HG03571 (cell line): ENCODE data around the gene NRP1.

Experiments used
- ATAC-seq: cut with Tn5 transposase; IDR thresholded peaks from one replicate; pipeline ENCODE4 v1.9.1; 2021; ENCODE audit not compliant: unreplicated experiment

The NRP1 gene

GRCh38 chr10:33267708-33268107, 66.8 kb downstream of the NRP1 start:
- no peak for ATAC-seq

- no peak for ATAC-seq
Observed at GRCh38 chr10:33265621-33266020, 68.8 kb downstream of the NRP1 start.

GRCh38 chr10:33263453-33263852, 71.0 kb downstream of the NRP1 start:
- ATAC-seq = no peak

- ATAC-seq = no peak
Observed at GRCh38 chr10:33262871-33263270, 71.6 kb downstream of the NRP1 start.

GRCh38 chr10:33260403-33261149, 73.9 kb downstream of the NRP1 start:
- ATAC-seq = no peak

- ATAC-seq = no peak
Observed at GRCh38 chr10:33258967-33259366, 75.5 kb downstream of the NRP1 start.

- ATAC-seq = no peak
Observed at GRCh38 chr10:33257439-33258080, 76.9 kb downstream of the NRP1 start.

- ATAC-seq = no peak
Observed at GRCh38 chr10:33256458-33256857, 78.0 kb downstream of the NRP1 start.

GRCh38 chr10:33254556-33255160, 79.8 kb downstream of the NRP1 start:
- no peak for ATAC-seq

GRCh38 chr10:33253411-33253810, 81.1 kb downstream of the NRP1 start:
- no peak for ATAC-seq

- no peak for ATAC-seq
Observed at GRCh38 chr10:33252794-33253203, 81.7 kb downstream of the NRP1 start.

- ATAC-seq = no peak
Observed at GRCh38 chr10:33252324-33252723, 82.1 kb downstream of the NRP1 start.

GRCh38 chr10:33249659-33250345, 84.7 kb downstream of the NRP1 start:
- no peak for ATAC-seq

- no peak for ATAC-seq
Observed at GRCh38 chr10:33249137-33249536, 85.3 kb downstream of the NRP1 start.

- no peak for ATAC-seq
Observed at GRCh38 chr10:33248638-33249037, 85.8 kb downstream of the NRP1 start.

- no peak for ATAC-seq
Observed at GRCh38 chr10:33247221-33247922, 87.1 kb downstream of the NRP1 start.

- ATAC-seq = no peak
Observed at GRCh38 chr10:33245343-33245742, 89.1 kb downstream of the NRP1 start.

- no peak for ATAC-seq
Observed at GRCh38 chr10:33244354-33244967, 90.0 kb downstream of the NRP1 start.

GRCh38 chr10:33243703-33244102, 90.8 kb downstream of the NRP1 start:
- ATAC-seq = no peak

GRCh38 chr10:33242931-33243330, 91.5 kb downstream of the NRP1 start:
- no peak for ATAC-seq

GRCh38 chr10:33241351-33241750, 93.1 kb downstream of the NRP1 start:
- ATAC-seq = no peak
